HepG2 (cell line): ENCODE results near the gene ZNF84. TPM values are rescaled to one million over a fixed set of nuclear protein-coding genes. Genes with fewer than 3 reads are reported as not detected.
A peak's percentile ranks its signal among the peaks of the same experiment; 100 is the strongest.

ENCODE experiments used
- AGO1 ChIP-seq: fragments of 200-400 bp; formaldehyde crosslinking; IDR thresholded peaks from 2 replicates; pipeline ENCODE4 v1.6.1; 2017; ENCODE audit warnings: mild to moderate bottlenecking, low read depth, low read length, moderate library complexity; ENCODE audit not compliant: poor library complexity, severe bottlenecking
- ARID4A ChIP-seq: sonication (generic); formaldehyde crosslinking; IDR thresholded peaks from 2 replicates; pipeline ENCODE4 v1.5.0; 2020; ENCODE audit warnings: mild to moderate bottlenecking, missing genetic modification reagents, borderline replicate concordance
- ASH2L ChIP-seq: fragments of 300-600, 200-600 bp; sonication (generic); IDR thresholded peaks from 2 replicates; pipeline ENCODE4 v1.7.0; 2017; ENCODE audit warnings: low read depth, mild to moderate bottlenecking, moderate library complexity, mixed read lengths, low read length; ENCODE audit not compliant: insufficient read length
- EHMT2 ChIP-seq: fragments of 200-600 bp; sonication (generic); IDR thresholded peaks from 2 replicates; pipeline ENCODE4 v1.7.0; 2017; ENCODE audit warnings: antibody characterized with exemption, low read depth, low read length, borderline replicate concordance
- HHEX ChIP-seq: IDR thresholded peaks from 2 replicates; pipeline ENCODE4 v1.6.1; 2016; ENCODE audit warnings: control low read depth
- ISX ChIP-seq: sonication (generic); formaldehyde crosslinking; conservative IDR thresholded peaks from 2 replicates; pipeline ENCODE4 v1.5.0; 2020; ENCODE audit warnings: missing genetic modification reagents
- JDP2 ChIP-seq: sonication (generic); formaldehyde crosslinking; IDR thresholded peaks from 2 replicates; pipeline ENCODE4 v1.8.1; 2022; ENCODE audit warnings: missing genetic modification reagents, borderline replicate concordance
- MTF2 ChIP-seq: sonication (generic); formaldehyde crosslinking; IDR thresholded peaks from 2 replicates; pipeline ENCODE4 v1.5.0; 2020; ENCODE audit warnings: missing genetic modification reagents, borderline replicate concordance
- NCOA2 ChIP-seq: sonication (generic); formaldehyde crosslinking; IDR thresholded peaks from 2 replicates; pipeline ENCODE4 v1.8.0; 2022; ENCODE audit warnings: inconsistent platforms
- RARA ChIP-seq: IDR thresholded peaks from 2 replicates; pipeline ENCODE4 v1.6.1; 2016; ENCODE audit warnings: missing genetic modification reagents, missing compliant biosample characterization
- TBP ChIP-seq: sonication (generic); formaldehyde crosslinking; IDR thresholded peaks from 2 replicates; pipeline ENCODE4 v1.5.0; 2020; ENCODE audit warnings: missing genetic modification reagents
- TMF1 ChIP-seq: sonication (generic); formaldehyde crosslinking; IDR thresholded peaks from 2 replicates; pipeline ENCODE4 v1.8.1; 2022; ENCODE audit warnings: low read depth, missing genetic modification reagents
- TRIM24 ChIP-seq: sonication (generic); formaldehyde crosslinking; IDR thresholded peaks from 2 replicates; pipeline ENCODE4 v1.8.0; 2022; ENCODE audit warnings: mild to moderate bottlenecking, missing genetic modification reagents
- ZFAT ChIP-seq: sonication (generic); formaldehyde crosslinking; conservative IDR thresholded peaks from 2 replicates; pipeline ENCODE4 v1.8.1; 2023; ENCODE audit warnings: missing genetic modification reagents, inconsistent platforms
- ZNF251 ChIP-seq: sonication (generic); formaldehyde crosslinking; IDR thresholded peaks from 2 replicates; pipeline ENCODE4 v1.9.0; 2021; ENCODE audit warnings: mild to moderate bottlenecking, missing genetic modification reagents
- ZNF563 ChIP-seq: sonication (generic); formaldehyde crosslinking; IDR thresholded peaks from 2 replicates; pipeline ENCODE4 v1.8.0; 2022; ENCODE audit warnings: mild to moderate bottlenecking, moderate library complexity, missing genetic modification reagents
- ZNF577 ChIP-seq: sonication (generic); formaldehyde crosslinking; IDR thresholded peaks from 2 replicates; pipeline ENCODE4 v1.4.0; 2020; ENCODE audit warnings: mild to moderate bottlenecking, low read depth, missing genetic modification reagents, borderline replicate concordance
- ZNF768 ChIP-seq: sonication (generic); formaldehyde crosslinking; IDR thresholded peaks from 2 replicates; pipeline ENCODE4 v1.4.0; 2020; ENCODE audit warnings: missing genetic modification reagents
- polyA plus RNA-seq, 8 experiments: library from polyadenylated mRNA; depleted of rRNA in 3 of 8; stranded (reverse) in 7 of 8; unstranded in 1 of 8; fragments of >200 nt; fragmentation: Illumina TruSeq in 4 of 8; extraction: Trizol in 4 of 8; gene quantifications; 2 replicates each; pipeline versions ENCODE4 v1.2.1 to v1.2.3, GENCODE V29; 2011 to 2016; ENCODE audit warnings: low read depth in 4 of 8, missing spikeins in 1 of 8, mixed read lengths in 1 of 8; ENCODE audit not compliant: insufficient read depth in 1 of 8
- total RNA-seq, 5 experiments: library from RNA; depleted of rRNA; stranded (reverse); fragments of >200 nt; fragmentation: Illumina TruSeq; extraction: Trizol; gene quantifications; 2 replicates each; pipeline ENCODE4 v1.2.3, GENCODE V29; 2016; ENCODE audit warnings: low read depth in 1 of 5
- TF ChIP-seq, protein P1 (sequence below): sonication (generic); formaldehyde crosslinking; IDR thresholded peaks from 2 replicates; pipeline ENCODE4 v1.5.1; 2020; ENCODE audit warnings: missing genetic modification reagents, mild to moderate bottlenecking, borderline replicate concordance
- TF ChIP-seq, protein P2 (sequence below): sonication (generic); formaldehyde crosslinking; IDR thresholded peaks from 2 replicates; pipeline ENCODE4 v1.5.0; 2020; ENCODE audit warnings: mild to moderate bottlenecking, missing genetic modification reagents

ZNF84 gene
- total and polyA plus RNA-seq, 2 of the 13 experiments (the other 11 are each of a cell fraction or from before 2014, with no cell fraction given) = 15.5 to 21.8 TPM

DNA sequence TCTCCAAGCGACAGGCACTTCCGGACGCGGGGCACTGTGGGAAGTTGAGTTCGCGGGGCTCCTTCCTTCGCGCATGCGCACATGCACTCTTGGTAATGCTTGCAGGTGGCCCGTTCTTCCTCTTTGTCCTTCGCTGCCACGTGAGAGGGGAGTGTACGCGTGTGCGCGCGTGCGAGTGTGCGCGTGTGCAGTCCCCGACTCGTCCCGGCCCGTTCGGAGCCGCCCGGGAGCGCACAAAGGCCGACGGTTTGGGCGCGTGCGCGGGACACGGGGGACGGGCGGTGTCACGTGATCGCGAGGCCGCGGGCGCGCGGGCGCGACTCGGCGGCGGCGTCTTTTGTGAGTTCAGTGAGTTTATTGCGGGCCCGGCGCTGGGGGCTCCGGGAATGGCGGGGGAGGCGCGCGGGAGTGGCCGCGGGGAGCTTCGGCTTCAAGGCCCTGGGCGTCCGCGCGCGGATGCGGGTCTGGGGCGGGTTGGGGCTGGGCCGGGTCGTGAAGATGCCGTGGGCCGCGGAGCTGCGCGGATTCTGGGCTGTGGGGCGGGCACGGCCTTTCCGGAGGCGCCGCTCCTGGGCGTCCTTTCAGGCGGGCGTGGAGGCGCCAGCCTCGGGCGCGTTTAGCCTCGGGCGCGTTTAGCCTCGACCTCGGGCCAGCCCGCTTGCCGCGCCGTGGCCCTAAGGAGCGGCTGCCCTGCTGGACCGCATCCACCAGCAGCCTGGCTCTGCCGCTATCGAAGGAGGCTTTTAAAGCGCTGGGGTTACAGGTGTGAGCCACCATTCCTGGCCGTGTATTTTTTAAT is at the start of gene ZNF84 (continued):
- TF ChIP-seq NCOA2 (CRISPR knock-in tag) = peak; percentile 37
- TF ChIP-seq ASH2L = peak; percentile 87
- TF ChIP-seq TMF1 (CRISPR knock-in tag) = peak; percentile 47; the same call in 1 of the 2 replicates
- TF ChIP-seq, protein P1, sequence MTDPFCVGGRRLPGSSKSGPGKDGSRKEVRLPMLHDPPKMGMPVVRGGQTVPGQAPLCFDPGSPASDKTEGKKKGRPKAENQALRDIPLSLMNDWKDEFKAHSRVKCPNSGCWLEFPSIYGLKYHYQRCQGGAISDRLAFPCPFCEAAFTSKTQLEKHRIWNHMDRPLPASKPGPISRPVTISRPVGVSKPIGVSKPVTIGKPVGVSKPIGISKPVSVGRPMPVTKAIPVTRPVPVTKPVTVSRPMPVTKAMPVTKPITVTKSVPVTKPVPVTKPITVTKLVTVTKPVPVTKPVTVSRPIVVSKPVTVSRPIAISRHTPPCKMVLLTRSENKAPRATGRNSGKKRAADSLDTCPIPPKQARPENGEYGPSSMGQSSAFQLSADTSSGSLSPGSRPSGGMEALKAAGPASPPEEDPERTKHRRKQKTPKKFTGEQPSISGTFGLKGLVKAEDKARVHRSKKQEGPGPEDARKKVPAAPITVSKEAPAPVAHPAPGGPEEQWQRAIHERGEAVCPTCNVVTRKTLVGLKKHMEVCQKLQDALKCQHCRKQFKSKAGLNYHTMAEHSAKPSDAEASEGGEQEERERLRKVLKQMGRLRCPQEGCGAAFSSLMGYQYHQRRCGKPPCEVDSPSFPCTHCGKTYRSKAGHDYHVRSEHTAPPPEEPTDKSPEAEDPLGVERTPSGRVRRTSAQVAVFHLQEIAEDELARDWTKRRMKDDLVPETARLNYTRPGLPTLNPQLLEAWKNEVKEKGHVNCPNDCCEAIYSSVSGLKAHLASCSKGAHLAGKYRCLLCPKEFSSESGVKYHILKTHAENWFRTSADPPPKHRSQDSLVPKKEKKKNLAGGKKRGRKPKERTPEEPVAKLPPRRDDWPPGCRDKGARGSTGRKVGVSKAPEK (CRISPR knock-in tag) = no peak
- TF ChIP-seq TBP = no peak
- no peak for TF ChIP-seq TRIM24
- no peak for TF ChIP-seq HHEX
- peak; percentile 27; the same call in 1 of the 2 replicates for TF ChIP-seq ZFAT
- peak; percentile 97; the same call in 1 of the 2 replicates for TF ChIP-seq ZNF563 (CRISPR knock-in tag)
- TF ChIP-seq ZNF251 (CRISPR knock-in tag) = 0 out of 2 replicates have a peak, but pooled peaks have one; percentile 74
- TF ChIP-seq, protein P2, sequence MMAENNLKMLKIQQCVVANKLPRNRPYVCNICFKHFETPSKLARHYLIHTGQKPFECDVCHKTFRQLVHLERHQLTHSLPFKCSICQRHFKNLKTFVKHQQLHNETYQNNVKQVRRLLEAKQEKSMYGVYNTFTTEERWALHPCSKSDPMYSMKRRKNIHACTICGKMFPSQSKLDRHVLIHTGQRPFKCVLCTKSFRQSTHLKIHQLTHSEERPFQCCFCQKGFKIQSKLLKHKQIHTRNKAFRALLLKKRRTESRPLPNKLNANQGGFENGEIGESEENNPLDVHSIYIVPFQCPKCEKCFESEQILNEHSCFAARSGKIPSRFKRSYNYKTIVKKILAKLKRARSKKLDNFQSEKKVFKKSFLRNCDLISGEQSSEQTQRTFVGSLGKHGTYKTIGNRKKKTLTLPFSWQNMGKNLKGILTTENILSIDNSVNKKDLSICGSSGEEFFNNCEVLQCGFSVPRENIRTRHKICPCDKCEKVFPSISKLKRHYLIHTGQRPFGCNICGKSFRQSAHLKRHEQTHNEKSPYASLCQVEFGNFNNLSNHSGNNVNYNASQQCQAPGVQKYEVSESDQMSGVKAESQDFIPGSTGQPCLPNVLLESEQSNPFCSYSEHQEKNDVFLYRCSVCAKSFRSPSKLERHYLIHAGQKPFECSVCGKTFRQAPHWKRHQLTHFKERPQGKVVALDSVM (CRISPR knock-in tag) = peak; percentile 66; the same call in 1 of the 2 replicates
- TF ChIP-seq JDP2 (CRISPR knock-in tag) = peak; percentile 65; the same call in 1 of the 2 replicates
- no peak for TF ChIP-seq ZNF577 (CRISPR knock-in tag)
- TF ChIP-seq MTF2 (CRISPR knock-in tag) = no peak
- TF ChIP-seq ARID4A (CRISPR knock-in tag) = peak; percentile 95
- peak; percentile 59 for TF ChIP-seq RARA (CRISPR knock-in tag)
- TF ChIP-seq ZNF768 (CRISPR knock-in tag) = peak; percentile 43; the same call in 1 of the 2 replicates
- no peak for TF ChIP-seq AGO1
- TF ChIP-seq EHMT2 = no peak
- no peak for TF ChIP-seq ISX (CRISPR knock-in tag)
